ENCODE results near the gene CCR5AS.

Gene CCR5AS

DNA sequence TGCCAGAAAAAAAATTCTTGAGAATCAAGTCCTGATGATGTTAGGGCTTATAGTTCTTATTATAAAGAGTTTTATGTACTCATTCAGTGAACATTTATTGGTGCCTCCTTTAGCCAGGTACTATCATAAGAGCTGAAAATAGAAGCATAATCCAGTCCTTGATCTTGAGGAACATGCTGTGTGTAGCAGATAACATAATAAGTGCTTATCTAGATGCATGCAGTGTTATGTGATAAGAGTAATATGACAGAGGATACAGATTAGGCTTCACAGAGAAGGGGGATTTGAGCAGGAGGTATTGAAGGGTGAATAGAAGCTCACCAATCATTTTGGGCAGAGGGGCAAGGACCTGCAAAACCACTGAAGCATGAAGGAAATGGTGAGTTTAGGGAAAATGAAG is 51.9 kb downstream of the CCR5AS start:
- no peak for TF ChIP-seq CTCF (conservative IDR thresholded peaks at IDR 0.05)

More for the DNA sequence above, 51.9 kb downstream of the CCR5AS start:
- Histone ChIP-seq H4K91ac (ENCODE audit: insufficient read length, low read depth, low read length) (no peak overlapping the region), H2AFZ (ENCODE audit: low read length) (no peak overlapping the region), H2BK120ac (ENCODE audit: low read depth, low read length, poor library complexity, severe bottlenecking) (no peak overlapping the region), H4K8ac (replicated peaks; ENCODE audit: insufficient read length, low read depth, low read length) (no peak overlapping the region), H2BK15ac (ENCODE audit: low read depth, low read length) (no peak overlapping the region), H2BK5ac (ENCODE audit: insufficient read length, low read length) (no peak overlapping the region), H3K79me2 (ENCODE audit: insufficient read depth, low read length) (no peaks in the 10 kb centered on the region), H3K23ac (ENCODE audit: insufficient read length, low read depth, low read length) (no peak overlapping the region), H4K20me1 (ENCODE audit: control insufficient read depth, insufficient read depth, insufficient read length) (no peaks in the 10 kb centered on the region), H2BK12ac (ENCODE audit: insufficient read length, low read depth, low read length) (no peak overlapping the region), H3K9me3 (ENCODE audit: control insufficient read depth, low read depth, low read length) (no peaks in the 10 kb centered on the region), H3K4me2 (ENCODE audit: insufficient read depth, insufficient read length, low read length) (no peak overlapping the region), H3K14ac (ENCODE audit: insufficient read depth, low read length) (no peak overlapping the region), H3K18ac (ENCODE audit: insufficient read length, low read depth, low read length) (no peak overlapping the region), H2BK20ac (ENCODE audit: low read depth, low read length, poor library complexity, severe bottlenecking) (no peak overlapping the region), H3K4me1 (ENCODE audit: insufficient read depth, low read length) (0 out of 2 replicates have a peak, but pooled peaks cover 2% of the 10 kb centered on the region), H4K5ac (ENCODE audit: insufficient read length, low read depth, low read length) (no peak overlapping the region), H3K27ac (ENCODE audit: insufficient read length, low read depth, low read length) (no peak overlapping the region), H3K4ac (ENCODE audit: low read depth, low read length) (no peak overlapping the region), H3K56ac (ENCODE audit: insufficient read length, low read depth, low read length) (no peak overlapping the region), H3K27me3 (ENCODE audit: insufficient read depth, low read length) (no peaks in the 10 kb centered on the region; the same call in 1 of the 2 replicates), H2AK5ac (ENCODE audit: insufficient read length, low read length) (no peak overlapping the region), H3K9ac (ENCODE audit: extremely low read depth, insufficient read length, low read length) (no peak overlapping the region), H3T11ph (ENCODE audit: low read length) (no peak overlapping the region), H3K79me1 (ENCODE audit: insufficient read depth, low read depth, low read length, poor library complexity, severe bottlenecking) (no peaks in the 10 kb centered on the region), H3K23me2 (ENCODE audit: insufficient read length, low read depth, low read length, poor library complexity, severe bottlenecking) (no peaks in the 10 kb centered on the region)
- H3K27ac Mint-ChIP-seq: no peak overlapping the region
- no peak overlapping the region for H3K4me3 Mint-ChIP-seq
- DNase-seq: no peak
- no peaks in the 10 kb centered on the region for H3K9me3 Mint-ChIP-seq
- H3K27me3 Mint-ChIP-seq (ENCODE audit: low read depth): peaks cover 25% of the 10 kb centered on the region
- H3K36me3 Mint-ChIP-seq (ENCODE audit: insufficient read depth in 1 of 3, low read depth in 3 of 3): no peaks in the 10 kb centered on the region
- peaks cover 7 to 10% of the 10 kb centered on the region in 2 experiments for H3K4me1 Mint-ChIP-seq
